HepG2 (cell line): ENCODE data around the gene TP53TG5. TPM values are rescaled to one million over a fixed set of nuclear protein-coding genes. Genes with fewer than 3 reads are reported as not detected.

Experiments used
- GMEB1 ChIP-seq: sonication (generic); formaldehyde crosslinking; IDR thresholded peaks from 2 replicates; pipeline ENCODE4 v1.5.1; 2020; ENCODE audit warnings: missing genetic modification reagents, mild to moderate bottlenecking, borderline replicate concordance
- IKZF4 ChIP-seq: sonication (generic); formaldehyde crosslinking; IDR thresholded peaks from 2 replicates; pipeline ENCODE4 v1.5.1; 2020; ENCODE audit warnings: borderline replicate concordance, mild to moderate bottlenecking, low read depth, missing genetic modification reagents; ENCODE audit errors: not compliant biosample characterization
- NCOR1 ChIP-seq: fragments of 200-600 bp; sonication (generic); IDR thresholded peaks from 2 replicates; pipeline ENCODE4 v1.7.0; 2017; ENCODE audit warnings: antibody characterized with exemption, low read length, borderline replicate concordance
- RFXANK ChIP-seq: IDR thresholded peaks from 2 replicates; pipeline ENCODE4 v1.6.1; 2016
- U2AF1 ChIP-seq: fragments of 200-400 bp; formaldehyde crosslinking; optimal IDR thresholded peaks from 2 replicates; pipeline ENCODE3; 2017; ENCODE audit warnings: mild to moderate bottlenecking, low read depth, low read length
- ZNF362 ChIP-seq: sonication (generic); formaldehyde crosslinking; IDR thresholded peaks from 2 replicates; pipeline ENCODE4 v1.4.0; 2020; ENCODE audit warnings: missing genetic modification reagents, mild to moderate bottlenecking, borderline replicate concordance
- ZNF44 ChIP-seq: sonication (generic); formaldehyde crosslinking; IDR thresholded peaks from 2 replicates; pipeline ENCODE4 v1.5.1; 2020; ENCODE audit warnings: mild to moderate bottlenecking, missing genetic modification reagents
- ZNF496 ChIP-seq: sonication (generic); formaldehyde crosslinking; IDR thresholded peaks from 2 replicates; pipeline ENCODE4 v1.8.1; 2023; ENCODE audit warnings: mild to moderate bottlenecking, moderate library complexity, missing genetic modification reagents; ENCODE audit not compliant: insufficient replicate concordance
- ZNF558 ChIP-seq: sonication (generic); formaldehyde crosslinking; IDR thresholded peaks from 2 replicates; pipeline ENCODE4 v1.9.0; 2022; ENCODE audit warnings: mild to moderate bottlenecking, missing genetic modification reagents, borderline replicate concordance
- ZNF605 ChIP-seq: sonication (generic); formaldehyde crosslinking; IDR thresholded peaks from 2 replicates; pipeline ENCODE4 v1.8.0; 2022; ENCODE audit warnings: mild to moderate bottlenecking, missing genetic modification reagents
- polyA plus RNA-seq, 8 experiments: library from polyadenylated mRNA; depleted of rRNA in 3 of 8; stranded (reverse) in 7 of 8; unstranded in 1 of 8; fragments of >200 nt; fragmentation: Illumina TruSeq in 4 of 8; extraction: Trizol in 4 of 8; gene quantifications; 2 replicates each; pipeline versions ENCODE4 v1.2.1 to v1.2.3, GENCODE V29; 2011 to 2016; ENCODE audit warnings: low read depth in 4 of 8, missing spikeins in 1 of 8, mixed read lengths in 1 of 8; ENCODE audit not compliant: insufficient read depth in 1 of 8
- total RNA-seq, 5 experiments: library from RNA; depleted of rRNA; stranded (reverse); fragments of >200 nt; fragmentation: Illumina TruSeq; extraction: Trizol; gene quantifications; 2 replicates each; pipeline ENCODE4 v1.2.3, GENCODE V29; 2016; ENCODE audit warnings: low read depth in 1 of 5
- TF ChIP-seq, protein P1 (sequence below): fragments of 450-650 bp; IDR thresholded peaks from 2 replicates; pipeline ENCODE4 v1.6.1; 2016
- TF ChIP-seq, protein P2 (sequence below): sonication (generic); formaldehyde crosslinking; IDR thresholded peaks from 2 replicates; pipeline ENCODE4 v1.5.0; 2020; ENCODE audit warnings: missing genetic modification reagents
- TF ChIP-seq, protein P3 (sequence below): sonication (generic); formaldehyde crosslinking; IDR thresholded peaks from 2 replicates; pipeline ENCODE4 v1.4.0; 2020; ENCODE audit warnings: missing genetic modification reagents, borderline replicate concordance
- TF ChIP-seq, protein P4 (sequence below): sonication (generic); formaldehyde crosslinking; IDR thresholded peaks from 2 replicates; pipeline ENCODE4 v1.4.0; 2020; ENCODE audit warnings: missing genetic modification reagents

Gene TP53TG5
- total and polyA plus RNA-seq, 2 of the 13 experiments (the other 11 are each of a cell fraction or from before 2014, with no cell fraction given): 0.11 TPM; not detected in 1

GRCh38 chr20:45341939-45342854 lies 35.9 kb downstream of the TP53TG5 start (continued):
- TF ChIP-seq, protein P1, sequence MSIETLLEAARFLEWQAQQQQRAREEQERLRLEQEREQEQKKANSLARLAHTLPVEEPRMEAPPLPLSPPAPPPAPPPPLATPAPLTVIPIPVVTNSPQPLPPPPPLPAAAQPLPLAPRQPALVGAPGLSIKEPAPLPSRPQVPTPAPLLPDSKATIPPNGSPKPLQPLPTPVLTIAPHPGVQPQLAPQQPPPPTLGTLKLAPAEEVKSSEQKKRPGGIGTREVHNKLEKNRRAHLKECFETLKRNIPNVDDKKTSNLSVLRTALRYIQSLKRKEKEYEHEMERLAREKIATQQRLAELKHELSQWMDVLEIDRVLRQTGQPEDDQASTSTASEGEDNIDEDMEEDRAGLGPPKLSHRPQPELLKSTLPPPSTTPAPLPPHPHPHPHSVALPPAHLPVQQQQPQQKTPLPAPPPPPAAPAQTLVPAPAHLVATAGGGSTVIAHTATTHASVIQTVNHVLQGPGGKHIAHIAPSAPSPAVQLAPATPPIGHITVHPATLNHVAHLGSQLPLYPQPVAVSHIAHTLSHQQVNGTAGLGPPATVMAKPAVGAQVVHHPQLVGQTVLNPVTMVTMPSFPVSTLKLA: 0 out of 2 replicates have a peak, but pooled peaks have one; percentile 8
- TF ChIP-seq ZNF605: peak; percentile 77; the same call in 1 of the 2 replicates
- TF ChIP-seq, protein P2, sequence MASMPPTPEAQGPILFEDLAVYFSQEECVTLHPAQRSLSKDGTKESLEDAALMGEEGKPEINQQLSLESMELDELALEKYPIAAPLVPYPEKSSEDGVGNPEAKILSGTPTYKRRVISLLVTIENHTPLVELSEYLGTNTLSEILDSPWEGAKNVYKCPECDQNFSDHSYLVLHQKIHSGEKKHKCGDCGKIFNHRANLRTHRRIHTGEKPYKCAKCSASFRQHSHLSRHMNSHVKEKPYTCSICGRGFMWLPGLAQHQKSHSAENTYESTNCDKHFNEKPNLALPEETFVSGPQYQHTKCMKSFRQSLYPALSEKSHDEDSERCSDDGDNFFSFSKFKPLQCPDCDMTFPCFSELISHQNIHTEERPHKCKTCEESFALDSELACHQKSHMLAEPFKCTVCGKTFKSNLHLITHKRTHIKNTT (CRISPR knock-in tag): no peak
- peak; percentile 4; the same call in 1 of the 2 replicates for TF ChIP-seq ZNF44 (CRISPR knock-in tag)
- no peak for TF ChIP-seq ZNF496
- peak; percentile 29; the same call in 1 of the 2 replicates for TF ChIP-seq ZNF362 (CRISPR knock-in tag)
- TF ChIP-seq GMEB1 (CRISPR knock-in tag): peak; percentile 18; the same call in 1 of the 2 replicates
- TF ChIP-seq ZNF558 (CRISPR knock-in tag): 0 out of 2 replicates have a peak, but pooled peaks have one; percentile 68
- peak; percentile 51 for TF ChIP-seq IKZF4 (CRISPR knock-in tag)
- TF ChIP-seq, protein P3, sequence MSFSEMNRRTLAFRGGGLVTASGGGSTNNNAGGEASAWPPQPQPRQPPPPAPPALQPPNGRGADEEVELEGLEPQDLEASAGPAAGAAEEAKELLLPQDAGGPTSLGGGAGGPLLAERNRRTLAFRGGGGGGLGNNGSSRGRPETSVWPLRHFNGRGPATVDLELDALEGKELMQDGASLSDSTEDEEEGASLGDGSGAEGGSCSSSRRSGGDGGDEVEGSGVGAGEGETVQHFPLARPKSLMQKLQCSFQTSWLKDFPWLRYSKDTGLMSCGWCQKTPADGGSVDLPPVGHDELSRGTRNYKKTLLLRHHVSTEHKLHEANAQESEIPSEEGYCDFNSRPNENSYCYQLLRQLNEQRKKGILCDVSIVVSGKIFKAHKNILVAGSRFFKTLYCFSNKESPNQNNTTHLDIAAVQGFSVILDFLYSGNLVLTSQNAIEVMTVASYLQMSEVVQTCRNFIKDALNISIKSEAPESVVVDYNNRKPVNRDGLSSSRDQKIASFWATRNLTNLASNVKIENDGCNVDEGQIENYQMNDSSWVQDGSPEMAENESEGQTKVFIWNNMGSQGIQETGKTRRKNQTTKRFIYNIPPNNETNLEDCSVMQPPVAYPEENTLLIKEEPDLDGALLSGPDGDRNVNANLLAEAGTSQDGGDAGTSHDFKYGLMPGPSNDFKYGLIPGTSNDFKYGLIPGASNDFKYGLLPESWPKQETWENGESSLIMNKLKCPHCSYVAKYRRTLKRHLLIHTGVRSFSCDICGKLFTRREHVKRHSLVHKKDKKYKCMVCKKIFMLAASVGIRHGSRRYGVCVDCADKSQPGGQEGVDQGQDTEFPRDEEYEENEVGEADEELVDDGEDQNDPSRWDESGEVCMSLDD (CRISPR knock-in tag): peak; percentile 44; the same call in 1 of the 2 replicates
- TF ChIP-seq, protein P4, sequence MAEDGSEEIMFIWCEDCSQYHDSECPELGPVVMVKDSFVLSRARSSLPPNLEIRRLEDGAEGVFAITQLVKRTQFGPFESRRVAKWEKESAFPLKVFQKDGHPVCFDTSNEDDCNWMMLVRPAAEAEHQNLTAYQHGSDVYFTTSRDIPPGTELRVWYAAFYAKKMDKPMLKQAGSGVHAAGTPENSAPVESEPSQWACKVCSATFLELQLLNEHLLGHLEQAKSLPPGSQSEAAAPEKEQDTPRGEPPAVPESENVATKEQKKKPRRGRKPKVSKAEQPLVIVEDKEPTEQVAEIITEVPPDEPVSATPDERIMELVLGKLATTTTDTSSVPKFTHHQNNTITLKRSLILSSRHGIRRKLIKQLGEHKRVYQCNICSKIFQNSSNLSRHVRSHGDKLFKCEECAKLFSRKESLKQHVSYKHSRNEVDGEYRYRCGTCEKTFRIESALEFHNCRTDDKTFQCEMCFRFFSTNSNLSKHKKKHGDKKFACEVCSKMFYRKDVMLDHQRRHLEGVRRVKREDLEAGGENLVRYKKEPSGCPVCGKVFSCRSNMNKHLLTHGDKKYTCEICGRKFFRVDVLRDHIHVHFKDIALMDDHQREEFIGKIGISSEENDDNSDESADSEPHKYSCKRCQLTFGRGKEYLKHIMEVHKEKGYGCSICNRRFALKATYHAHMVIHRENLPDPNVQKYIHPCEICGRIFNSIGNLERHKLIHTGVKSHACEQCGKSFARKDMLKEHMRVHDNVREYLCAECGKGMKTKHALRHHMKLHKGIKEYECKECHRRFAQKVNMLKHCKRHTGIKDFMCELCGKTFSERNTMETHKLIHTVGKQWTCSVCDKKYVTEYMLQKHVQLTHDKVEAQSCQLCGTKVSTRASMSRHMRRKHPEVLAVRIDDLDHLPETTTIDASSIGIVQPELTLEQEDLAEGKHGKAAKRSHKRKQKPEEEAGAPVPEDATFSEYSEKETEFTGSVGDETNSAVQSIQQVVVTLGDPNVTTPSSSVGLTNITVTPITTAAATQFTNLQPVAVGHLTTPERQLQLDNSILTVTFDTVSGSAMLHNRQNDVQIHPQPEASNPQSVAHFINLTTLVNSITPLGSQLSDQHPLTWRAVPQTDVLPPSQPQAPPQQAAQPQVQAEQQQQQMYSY (CRISPR knock-in tag): peak; percentile 55
- no peak for TF ChIP-seq RFXANK (CRISPR knock-in tag)
- TF ChIP-seq U2AF1: peak; percentile 71
- TF ChIP-seq NCOR1: peak; percentile 32; the same call in 1 of the 2 replicates
